ENCODE data around the gene MIDN.
"Not testable (repeated sequence)": the region's sequence is repeated elsewhere in the genome, so short reads cannot be mapped to it uniquely, and the experiment has no call there.

MIDN gene

GRCh38 chr19:1246265-1247087 is 1.9 kb upstream of the MIDN start:
- DNase-seq: not testable (repeated sequence)

- DNase-seq: no peak
Observed at GRCh38 chr19:1247748-1248138, 640 bp upstream of the MIDN start.

GRCh38 chr19:1248786-1249297 is 459 bp downstream of the MIDN start:
- peak in 1 of 2 experiments; percentile 73 for DNase-seq

GRCh38 chr19:1249298-1249989 is 1.1 kb downstream of the MIDN start:
- peak; percentile 92 to 95 for DNase-seq

- no peak for DNase-seq
Observed at GRCh38 chr19:1249990-1250436, 1.6 kb downstream of the MIDN start.

- peak in 1 of 2 experiments; percentile 66 for DNase-seq
Observed at GRCh38 chr19:1250437-1251260, 2.3 kb downstream of the MIDN start.

- DNase-seq: peak in 1 of 2 experiments; percentile 60
Observed at GRCh38 chr19:1251330-1252220, 3.2 kb downstream of the MIDN start.

- DNase-seq: no peak
Observed at GRCh38 chr19:1252221-1252820, 3.9 kb downstream of the MIDN start.

- DNase-seq: no peak
Observed at GRCh38 chr19:1252821-1253513, 4.6 kb downstream of the MIDN start.

GRCh38 chr19:1253514-1254080 is 5.2 kb downstream of the MIDN start:
- no peak for DNase-seq

- no peak for DNase-seq
Observed at GRCh38 chr19:1254081-1254527, 5.7 kb downstream of the MIDN start.

GRCh38 chr19:1254530-1255185 is 6.3 kb downstream of the MIDN start:
- no peak for DNase-seq

- no peak for DNase-seq
Observed at GRCh38 chr19:1255186-1256161, 7.1 kb downstream of the MIDN start.

GRCh38 chr19:1256646-1257474 is 8.5 kb downstream of the MIDN start:
- DNase-seq: no peak

GRCh38 chr19:1257475-1258162 is 9.2 kb downstream of the MIDN start:
- no peak for DNase-seq

- no peak for DNase-seq
Observed at GRCh38 chr19:1258163-1258492, 9.7 kb downstream of the MIDN start.

GRCh38 chr19:1258707-1259205 is 10.4 kb downstream of the MIDN start:
- DNase-seq: no peak

Data from NCI-H524 (cell line).